HepG2 (cell line): Measurements from ENCODE around the gene AP4S1. TPM values are rescaled to one million over a fixed set of nuclear protein-coding genes. Genes with fewer than 3 reads are reported as not detected.

Experiments
- AKNA ChIP-seq: sonication (generic); formaldehyde crosslinking; IDR thresholded peaks from 2 replicates; pipeline ENCODE4 v1.4.0; 2020; ENCODE audit warnings: missing genetic modification reagents, borderline replicate concordance
- ARID4A ChIP-seq: sonication (generic); formaldehyde crosslinking; IDR thresholded peaks from 2 replicates; pipeline ENCODE4 v1.5.0; 2020; ENCODE audit warnings: mild to moderate bottlenecking, missing genetic modification reagents, borderline replicate concordance
- FOXA1 ChIP-seq, 2 experiments: fragments of 450-650 bp in 1 of 2; sonication (generic) in 1 of 2; formaldehyde crosslinking in 1 of 2; IDR thresholded peaks; 2 replicates each; pipeline versions ENCODE4 v1.4.0 to v1.6.1; 2016 to 2020; ENCODE audit warnings: missing genetic modification reagents in 1 of 2
- HOXA3 ChIP-seq: sonication (generic); formaldehyde crosslinking; IDR thresholded peaks from 2 replicates; pipeline ENCODE4 v1.5.0; 2020; ENCODE audit warnings: missing genetic modification reagents
- ISL2 ChIP-seq: sonication (generic); formaldehyde crosslinking; IDR thresholded peaks from 2 replicates; pipeline ENCODE4 v1.5.0; 2020; ENCODE audit warnings: missing genetic modification reagents
- JUND ChIP-seq: sonication (generic); formaldehyde crosslinking; IDR thresholded peaks from 2 replicates; pipeline ENCODE4 v1.8.0; 2022; ENCODE audit warnings: mild to moderate bottlenecking, missing genetic modification reagents
- KAT2B ChIP-seq: fragments of 150-350 bp; IDR thresholded peaks from 2 replicates; pipeline ENCODE4 v1.6.1; 2014; ENCODE audit warnings: low read depth, low read length, borderline replicate concordance
- NCOA5 ChIP-seq: sonication (generic); formaldehyde crosslinking; IDR thresholded peaks from 2 replicates; pipeline ENCODE4 v1.4.0; 2020; ENCODE audit warnings: missing genetic modification reagents
- PRDM15 ChIP-seq: sonication (generic); formaldehyde crosslinking; IDR thresholded peaks from 2 replicates; pipeline ENCODE4 v1.4.0; 2020; ENCODE audit warnings: missing genetic modification reagents
- ZC3H4 ChIP-seq: sonication (generic); formaldehyde crosslinking; IDR thresholded peaks from 2 replicates; pipeline ENCODE4 v1.4.0; 2020; ENCODE audit warnings: missing genetic modification reagents, borderline replicate concordance
- ZNF230 ChIP-seq: sonication (generic); formaldehyde crosslinking; IDR thresholded peaks from 2 replicates; pipeline ENCODE4 v1.4.0; 2020; ENCODE audit warnings: mild to moderate bottlenecking, missing genetic modification reagents
- ZNF256 ChIP-seq: sonication (generic); formaldehyde crosslinking; conservative IDR thresholded peaks from 2 replicates; pipeline ENCODE4 v1.4.0; 2020; ENCODE audit warnings: missing genetic modification reagents
- ZNF33B ChIP-seq: sonication (generic); formaldehyde crosslinking; IDR thresholded peaks from 2 replicates; pipeline ENCODE4 v1.5.1; 2020; ENCODE audit warnings: mild to moderate bottlenecking, missing genetic modification reagents
- ZNF362 ChIP-seq: sonication (generic); formaldehyde crosslinking; IDR thresholded peaks from 2 replicates; pipeline ENCODE4 v1.4.0; 2020; ENCODE audit warnings: missing genetic modification reagents, mild to moderate bottlenecking, borderline replicate concordance
- polyA plus RNA-seq, 8 experiments: library from polyadenylated mRNA; depleted of rRNA in 3 of 8; stranded (reverse) in 7 of 8; unstranded in 1 of 8; fragments of >200 nt; fragmentation: Illumina TruSeq in 4 of 8; extraction: Trizol in 4 of 8; gene quantifications; 2 replicates each; pipeline versions ENCODE4 v1.2.1 to v1.2.3, GENCODE V29; 2011 to 2016; ENCODE audit warnings: low read depth in 4 of 8, missing spikeins in 1 of 8, mixed read lengths in 1 of 8; ENCODE audit not compliant: insufficient read depth in 1 of 8
- total RNA-seq, 5 experiments: library from RNA; depleted of rRNA; stranded (reverse); fragments of >200 nt; fragmentation: Illumina TruSeq; extraction: Trizol; gene quantifications; 2 replicates each; pipeline ENCODE4 v1.2.3, GENCODE V29; 2016; ENCODE audit warnings: low read depth in 1 of 5

Gene AP4S1
- total and polyA plus RNA-seq, 2 of the 13 experiments (the other 11 are each of a cell fraction or from before 2014, with no cell fraction given), result 3.9 to 21.1 TPM

GRCh38 chr14:31090883-31091764 lies 65.7 kb downstream of the AP4S1 start (continued):
- TF ChIP-seq AKNA (CRISPR knock-in tag) (no peak), ZNF362 (CRISPR knock-in tag) (peak; percentile 93), ZC3H4 (CRISPR knock-in tag) (no peak), NCOA5 (CRISPR knock-in tag) (no peak), JUND (CRISPR knock-in tag) (no peak), ZNF33B (CRISPR knock-in tag) (no peak), ZNF230 (CRISPR knock-in tag) (peak; percentile 89), HOXA3 (0 out of 2 replicates have a peak, but pooled peaks have one; percentile 5), KAT2B (no peak), ARID4A (CRISPR knock-in tag) (peak; percentile 55; the same call in 1 of the 2 replicates), ISL2 (peak; percentile 78), ZNF256 (CRISPR knock-in tag) (peak; percentile 73; the same call in 1 of the 2 replicates), PRDM15 (CRISPR knock-in tag) (no peak), FOXA1 (IDR thresholded peaks at IDR 0.05) (no peak), FOXA1 (CRISPR knock-in tag; IDR thresholded peaks at IDR 0.05) (peak; percentile 80)
